GM21825 (cell line): ENCODE data around the gene GPR89A.
"Not testable (repeated sequence)": the region's sequence is repeated elsewhere in the genome, so short reads cannot be mapped to it uniquely, and the experiment has no call there.

Experiments used
- ATAC-seq: cut with Tn5 transposase; IDR thresholded peaks from one replicate; pipeline ENCODE4 v1.9.1; 2021; ENCODE audit warnings: mild to moderate bottlenecking, moderate library complexity; ENCODE audit not compliant: unreplicated experiment

GPR89A gene

GRCh38 chr1:145684858-145685257, 77.1 kb downstream of the GPR89A start:
- ATAC-seq = not testable (repeated sequence)

GRCh38 chr1:145686078-145686477, 78.3 kb downstream of the GPR89A start:
- ATAC-seq = not testable (repeated sequence)

DNA sequence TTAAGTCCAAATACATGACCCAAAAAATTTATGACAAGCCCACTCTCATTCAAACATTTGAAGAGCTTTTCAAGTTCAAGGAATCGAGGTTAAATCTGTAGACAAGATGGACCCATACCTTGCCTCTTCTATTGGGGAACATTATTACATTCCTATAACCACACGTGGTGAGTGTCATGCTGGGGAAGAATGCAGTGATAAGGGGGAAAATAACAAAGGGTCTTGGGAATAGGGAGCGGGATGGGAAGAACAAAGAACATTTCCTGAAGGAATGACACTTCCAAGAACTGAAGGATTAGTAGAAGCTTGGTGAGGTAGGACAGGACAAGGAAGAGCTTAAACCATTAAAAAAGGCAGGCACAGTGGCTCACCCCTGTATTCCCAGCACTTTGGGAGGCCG, 80.5 kb downstream of the GPR89A start:
- ATAC-seq = no peak

GRCh38 chr1:145688924-145689323, 81.1 kb downstream of the GPR89A start:
- ATAC-seq = no peak

GRCh38 chr1:145689922-145690321, 82.1 kb downstream of the GPR89A start:
- ATAC-seq = no peak

- ATAC-seq = peak; percentile 80
These were observed 83.1 kb downstream of the GPR89A start for GRCh38 chr1:145690587-145691558.

DNA sequence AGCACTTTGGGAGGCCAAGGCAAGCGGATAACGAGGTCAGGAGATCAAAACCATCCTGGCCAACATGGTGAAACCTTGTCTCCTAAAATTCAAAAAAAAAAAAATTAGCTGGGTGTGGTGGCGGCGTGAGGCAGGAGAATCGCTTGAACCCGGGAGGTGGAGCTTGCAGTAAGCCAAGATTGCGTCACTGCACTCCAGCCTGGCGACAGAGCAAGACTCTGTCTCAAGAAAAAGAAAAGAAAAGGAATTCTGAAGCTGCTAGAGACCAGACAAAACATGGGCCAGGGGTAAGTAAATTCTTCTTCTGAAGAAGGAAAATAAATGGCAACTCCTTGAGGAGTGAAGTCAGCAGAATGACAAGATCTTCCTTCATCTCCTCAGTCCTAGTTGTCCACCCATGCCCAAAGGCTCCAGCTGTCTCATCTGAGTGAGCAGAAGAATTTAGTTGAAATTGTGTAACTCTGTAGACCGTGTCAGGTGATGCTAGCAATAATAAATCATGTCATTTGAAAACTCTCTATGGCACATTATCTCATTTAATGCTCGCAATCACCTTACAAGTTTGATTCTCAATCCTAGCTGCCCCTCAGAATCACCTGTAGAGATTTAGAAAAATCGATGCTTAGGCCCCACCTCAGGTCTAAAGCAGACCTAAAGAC, 85.1 kb downstream of the GPR89A start:
- no peak for ATAC-seq

GRCh38 chr1:145695821-145696629, 88.2 kb downstream of the GPR89A start:
- ATAC-seq = no peak

GRCh38 chr1:145696630-145696960, 88.8 kb downstream of the GPR89A start:
- ATAC-seq = no peak

GRCh38 chr1:145701306-145701862, 93.6 kb downstream of the GPR89A start:
- ATAC-seq = no peak

GRCh38 chr1:145702052-145702451, 94.3 kb downstream of the GPR89A start:
- ATAC-seq = no peak

DNA sequence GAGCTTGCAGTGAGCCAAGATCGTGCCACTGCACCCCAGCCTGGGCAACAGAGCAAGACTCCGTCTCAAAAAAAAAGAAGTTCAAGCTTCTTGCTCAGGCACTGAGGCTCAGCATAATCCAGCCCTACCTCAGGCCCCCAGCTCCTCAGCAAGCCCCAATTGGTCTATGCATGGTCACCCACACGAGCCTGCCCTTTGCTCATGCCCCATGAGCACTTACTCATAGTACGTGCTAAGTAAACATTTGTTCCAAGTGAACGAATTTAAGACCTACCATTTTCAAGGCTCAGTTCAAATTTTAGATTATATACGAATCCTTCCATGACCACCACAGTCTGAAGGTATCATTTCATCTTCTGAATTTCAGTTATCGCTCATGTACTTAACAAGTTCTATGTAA, 95.0 kb downstream of the GPR89A start:
- no peak for ATAC-seq

- ATAC-seq = no peak
These were observed 97.8 kb downstream of the GPR89A start for GRCh38 chr1:145705622-145706021.

DNA sequence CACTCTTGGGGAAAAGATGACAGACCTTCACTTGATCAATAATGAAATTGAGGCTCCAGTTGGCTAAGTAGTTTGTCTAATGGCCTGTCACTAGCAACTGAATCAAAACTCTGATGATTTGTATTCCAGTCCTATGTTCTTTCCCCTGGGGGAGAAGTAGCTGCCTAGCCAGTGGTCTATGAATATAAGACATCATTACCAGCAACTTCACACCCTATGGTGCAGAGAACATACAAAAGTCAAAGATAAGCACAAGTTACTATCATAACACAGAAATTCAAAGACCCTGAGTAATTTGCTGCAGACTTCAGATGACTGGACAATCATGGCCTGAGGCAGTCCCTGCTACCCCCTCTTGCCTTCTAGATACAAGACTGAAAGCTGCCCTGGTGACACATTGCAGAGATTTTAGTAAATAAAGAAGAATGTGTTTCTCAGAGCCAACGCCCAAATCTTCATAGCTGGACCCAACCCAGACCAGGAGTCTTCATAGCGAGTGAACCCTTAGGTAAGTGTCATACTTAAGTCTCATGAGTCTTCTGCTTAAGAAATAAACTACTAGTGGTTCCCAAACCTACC, 98.4 kb downstream of the GPR89A start:
- no peak for ATAC-seq

DNA sequence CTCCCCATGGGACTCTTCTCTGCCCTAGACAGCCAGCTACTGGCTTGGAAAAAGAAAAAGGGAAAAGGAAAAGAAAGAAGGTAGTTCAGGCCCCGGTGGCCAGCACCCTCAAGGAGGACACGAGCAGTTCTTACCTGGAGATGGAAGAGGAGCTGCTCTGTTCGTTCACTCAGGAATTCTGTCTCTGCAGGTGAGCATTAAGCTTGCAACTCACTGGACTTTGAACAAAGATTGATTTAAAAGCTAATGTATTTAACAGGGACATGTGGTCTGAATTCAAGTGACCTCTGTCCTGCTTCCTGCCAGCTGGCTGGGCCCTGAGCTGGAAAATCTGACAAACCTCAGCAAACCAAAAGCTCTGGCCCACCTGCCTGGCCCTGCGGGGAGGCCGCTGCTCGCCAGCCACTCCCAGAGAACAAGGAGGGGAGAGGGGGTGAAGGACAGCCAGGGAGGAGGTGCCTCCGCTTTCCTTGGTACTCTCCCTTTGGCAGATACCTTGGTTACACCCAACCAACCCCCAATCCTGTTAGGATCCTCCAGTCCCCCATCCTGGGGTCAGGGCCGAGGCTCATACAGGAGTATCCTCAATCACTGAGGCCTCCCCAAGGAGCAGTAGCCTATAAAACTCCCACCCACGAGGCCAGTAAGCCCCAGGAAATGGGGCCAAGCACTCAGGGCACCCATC, 99.5 kb downstream of the GPR89A start, which contains the start of gene PDZK1:
PDZK1 (minus strand) TSS at position 186 of the 685 bp plus-strand sequence. CDS start 19,347 bp downstream, outside the sequence.
- no peak for ATAC-seq

GRCh38 chr1:145708063-145708462, 100.3 kb downstream of the GPR89A start:
- no peak for ATAC-seq

GRCh38 chr1:145710291-145711027, 102.7 kb downstream of the GPR89A start:
- no peak for ATAC-seq

- ATAC-seq = no peak
These were observed 103.4 kb downstream of the GPR89A start for GRCh38 chr1:145711213-145711651.

DNA sequence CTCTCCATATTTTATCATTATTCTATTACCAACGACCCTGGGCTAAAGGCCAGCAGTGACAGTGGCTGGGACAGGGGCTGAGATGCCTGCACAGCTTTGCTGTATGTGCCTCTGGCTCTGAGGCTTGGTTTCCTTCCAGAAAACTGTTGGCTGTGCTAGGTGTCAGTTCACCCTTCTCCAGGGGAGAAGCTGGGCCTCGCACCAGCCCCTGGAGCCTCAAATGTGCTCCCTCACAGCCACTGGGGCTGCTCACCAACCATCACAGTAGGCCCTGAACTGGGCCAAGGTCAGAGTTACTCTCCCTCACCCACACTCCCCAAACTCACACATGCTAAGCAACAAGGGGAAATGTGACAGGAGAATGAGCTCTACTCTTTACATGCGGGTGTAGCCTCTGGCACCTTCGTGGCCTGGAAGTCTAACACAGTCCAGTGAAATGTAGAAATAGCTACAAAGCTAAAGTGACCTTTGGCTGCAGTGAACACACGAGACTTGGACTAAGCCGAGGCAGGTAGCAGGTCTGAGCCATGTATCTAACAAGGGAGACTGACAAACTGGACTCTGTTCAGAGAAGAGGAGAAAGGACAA, 106.8 kb downstream of the GPR89A start:
- no peak for ATAC-seq
